Measurements from ENCODE around the gene NFYA. TPM values are rescaled to one million over a fixed set of nuclear protein-coding genes. Genes with fewer than 3 reads are reported as not detected.

Gene NFYA
- total and polyA plus RNA-seq, 2 of the 13 experiments (the other 11 are each of a cell fraction or from before 2014, with no cell fraction given), result 16.0 to 22.9 TPM

DNA sequence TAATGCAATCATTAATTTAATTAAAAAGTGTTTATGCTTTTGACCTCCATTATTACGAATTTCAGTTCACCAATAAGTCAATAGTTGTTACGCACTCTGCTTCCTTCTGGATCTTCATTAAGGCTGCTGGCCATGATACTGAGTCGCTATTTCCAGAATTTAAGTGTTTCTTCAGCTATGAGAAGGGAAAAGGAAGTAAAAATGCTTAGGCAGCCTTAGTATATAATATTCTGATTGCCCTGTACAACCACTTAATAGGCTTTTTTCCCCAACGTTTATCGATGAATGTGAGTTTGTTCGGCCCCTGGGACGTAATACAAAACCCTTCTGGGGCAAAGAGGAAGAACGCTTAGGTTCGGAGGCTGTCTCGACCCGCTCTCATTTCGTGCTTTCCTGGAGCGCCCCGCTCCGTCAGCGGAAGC, 1.3 kb upstream of the NFYA start (continued):
- no peak for TF ChIP-seq AFF4 (CRISPR knock-in tag; IDR thresholded peaks at IDR 0.05)
- TF ChIP-seq MYPOP (CRISPR knock-in tag; IDR thresholded peaks at IDR 0.05), result no peak
- TF ChIP-seq HHEX (CRISPR knock-in tag; IDR thresholded peaks at IDR 0.05), result no peak
- TF ChIP-seq RXRB (CRISPR knock-in tag; IDR thresholded peaks at IDR 0.05; ENCODE audit: borderline replicate concordance), result no peak
- no peak for TF ChIP-seq GTF3A (CRISPR knock-in tag; conservative IDR thresholded peaks at IDR 0.05)
- no peak for TF ChIP-seq MEF2D (CRISPR knock-in tag; IDR thresholded peaks at IDR 0.05)
- TF ChIP-seq ZNF770 (CRISPR knock-in tag; IDR thresholded peaks at IDR 0.05), result no peak; the same call in 1 of the 2 replicates
- TF ChIP-seq ARHGAP35 (CRISPR knock-in tag; IDR thresholded peaks at IDR 0.05; ENCODE audit: borderline replicate concordance), result no peak
- no peak for TF ChIP-seq ZNF615 (CRISPR knock-in tag; IDR thresholded peaks at IDR 0.05; ENCODE audit: borderline replicate concordance)
- TF ChIP-seq ZFP41 (CRISPR knock-in tag; IDR thresholded peaks at IDR 0.05; ENCODE audit: borderline replicate concordance), result no peak
- TF ChIP-seq, protein P1, sequence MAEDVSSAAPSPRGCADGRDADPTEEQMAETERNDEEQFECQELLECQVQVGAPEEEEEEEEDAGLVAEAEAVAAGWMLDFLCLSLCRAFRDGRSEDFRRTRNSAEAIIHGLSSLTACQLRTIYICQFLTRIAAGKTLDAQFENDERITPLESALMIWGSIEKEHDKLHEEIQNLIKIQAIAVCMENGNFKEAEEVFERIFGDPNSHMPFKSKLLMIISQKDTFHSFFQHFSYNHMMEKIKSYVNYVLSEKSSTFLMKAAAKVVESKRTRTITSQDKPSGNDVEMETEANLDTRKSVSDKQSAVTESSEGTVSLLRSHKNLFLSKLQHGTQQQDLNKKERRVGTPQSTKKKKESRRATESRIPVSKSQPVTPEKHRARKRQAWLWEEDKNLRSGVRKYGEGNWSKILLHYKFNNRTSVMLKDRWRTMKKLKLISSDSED (CRISPR knock-in tag; IDR thresholded peaks at IDR 0.05), result no peak
- TF ChIP-seq, protein P2, sequence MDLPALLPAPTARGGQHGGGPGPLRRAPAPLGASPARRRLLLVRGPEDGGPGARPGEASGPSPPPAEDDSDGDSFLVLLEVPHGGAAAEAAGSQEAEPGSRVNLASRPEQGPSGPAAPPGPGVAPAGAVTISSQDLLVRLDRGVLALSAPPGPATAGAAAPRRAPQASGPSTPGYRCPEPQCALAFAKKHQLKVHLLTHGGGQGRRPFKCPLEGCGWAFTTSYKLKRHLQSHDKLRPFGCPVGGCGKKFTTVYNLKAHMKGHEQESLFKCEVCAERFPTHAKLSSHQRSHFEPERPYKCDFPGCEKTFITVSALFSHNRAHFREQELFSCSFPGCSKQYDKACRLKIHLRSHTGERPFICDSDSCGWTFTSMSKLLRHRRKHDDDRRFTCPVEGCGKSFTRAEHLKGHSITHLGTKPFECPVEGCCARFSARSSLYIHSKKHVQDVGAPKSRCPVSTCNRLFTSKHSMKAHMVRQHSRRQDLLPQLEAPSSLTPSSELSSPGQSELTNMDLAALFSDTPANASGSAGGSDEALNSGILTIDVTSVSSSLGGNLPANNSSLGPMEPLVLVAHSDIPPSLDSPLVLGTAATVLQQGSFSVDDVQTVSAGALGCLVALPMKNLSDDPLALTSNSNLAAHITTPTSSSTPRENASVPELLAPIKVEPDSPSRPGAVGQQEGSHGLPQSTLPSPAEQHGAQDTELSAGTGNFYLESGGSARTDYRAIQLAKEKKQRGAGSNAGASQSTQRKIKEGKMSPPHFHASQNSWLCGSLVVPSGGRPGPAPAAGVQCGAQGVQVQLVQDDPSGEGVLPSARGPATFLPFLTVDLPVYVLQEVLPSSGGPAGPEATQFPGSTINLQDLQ (CRISPR knock-in tag; IDR thresholded peaks at IDR 0.05), result no peak
- no peak for TF ChIP-seq CBFB (CRISPR knock-in tag; IDR thresholded peaks at IDR 0.05)
- peak; percentile 56 for TF ChIP-seq ELF3 (CRISPR knock-in tag; IDR thresholded peaks at IDR 0.05)
- 0 out of 2 replicates have a peak, but pooled peaks have one; percentile 1 for TF ChIP-seq ZNF607 (CRISPR knock-in tag; IDR thresholded peaks at IDR 0.05; ENCODE audit: borderline replicate concordance)
